ENCODE results near the gene MAT1A. TPM values are rescaled to one million over a fixed set of nuclear protein-coding genes. Genes with fewer than 3 reads are reported as not detected.
"Not testable (repeated sequence)": the region's sequence is repeated elsewhere in the genome, so short reads cannot be mapped to it uniquely, and the experiment has no call there.

The MAT1A gene
- total and polyA plus RNA-seq, 3 donors from 2014 or later = 5.6 to 8.3 (median 8.3) TPM

DNA sequence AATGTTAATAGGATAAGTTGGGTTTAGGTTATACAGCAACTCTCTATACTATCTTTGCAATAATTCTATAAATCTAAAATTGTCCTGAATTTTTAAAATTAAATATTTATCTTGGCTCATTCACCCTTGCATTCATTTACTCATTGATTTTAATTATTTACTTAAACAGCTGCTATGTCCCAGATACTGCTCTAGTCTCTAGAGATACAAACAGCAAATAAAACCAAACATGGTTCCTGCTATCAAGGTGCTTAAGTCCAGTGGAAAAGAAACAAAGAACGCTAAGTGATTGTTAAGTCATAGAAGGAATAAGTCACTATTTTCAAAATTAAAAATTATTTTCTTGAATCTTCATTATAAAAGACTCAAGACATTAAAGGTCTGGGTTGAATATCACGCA is 29.9 kb upstream of the MAT1A start:
- no peaks in the 10 kb centered on the region for H3K27me3 ChIP-seq
- 88 to 97% methylated on average over 2 of the region's 2 CpGs for WGBS, 2 donors
- no peak overlapping the region for H3K4me3 ChIP-seq
- no peaks in the 10 kb centered on the region for H3K9me3 ChIP-seq
- no peaks in the 10 kb centered on the region for H3K36me3 ChIP-seq (ENCODE audit: low read depth, missing control alignments)
- TF ChIP-seq, protein P1, sequence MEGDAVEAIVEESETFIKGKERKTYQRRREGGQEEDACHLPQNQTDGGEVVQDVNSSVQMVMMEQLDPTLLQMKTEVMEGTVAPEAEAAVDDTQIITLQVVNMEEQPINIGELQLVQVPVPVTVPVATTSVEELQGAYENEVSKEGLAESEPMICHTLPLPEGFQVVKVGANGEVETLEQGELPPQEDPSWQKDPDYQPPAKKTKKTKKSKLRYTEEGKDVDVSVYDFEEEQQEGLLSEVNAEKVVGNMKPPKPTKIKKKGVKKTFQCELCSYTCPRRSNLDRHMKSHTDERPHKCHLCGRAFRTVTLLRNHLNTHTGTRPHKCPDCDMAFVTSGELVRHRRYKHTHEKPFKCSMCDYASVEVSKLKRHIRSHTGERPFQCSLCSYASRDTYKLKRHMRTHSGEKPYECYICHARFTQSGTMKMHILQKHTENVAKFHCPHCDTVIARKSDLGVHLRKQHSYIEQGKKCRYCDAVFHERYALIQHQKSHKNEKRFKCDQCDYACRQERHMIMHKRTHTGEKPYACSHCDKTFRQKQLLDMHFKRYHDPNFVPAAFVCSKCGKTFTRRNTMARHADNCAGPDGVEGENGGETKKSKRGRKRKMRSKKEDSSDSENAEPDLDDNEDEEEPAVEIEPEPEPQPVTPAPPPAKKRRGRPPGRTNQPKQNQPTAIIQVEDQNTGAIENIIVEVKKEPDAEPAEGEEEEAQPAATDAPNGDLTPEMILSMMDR (IDR thresholded peaks at IDR 0.05) = no peak
- no peak for TF ChIP-seq POLR2A (IDR thresholded peaks at IDR 0.05)
- intact Hi-C loops (cut with DNase I; ENCODE audit: low total_unique reads) = no loop called here
- no peaks in the 10 kb centered on the region for H3K4me1 ChIP-seq
- H3K27ac ChIP-seq = no peak overlapping the region
- DNase-seq = no peak

- no peaks in the 10 kb centered on the region for H3K9me3 ChIP-seq
- H3K27me3 ChIP-seq = no peaks in the 10 kb centered on the region
- intact Hi-C loops (cut with DNase I; ENCODE audit: low total_unique reads) = no loop called here
- no peak overlapping the region for H3K27ac ChIP-seq
- DNase-seq = no peak
- H3K4me1 ChIP-seq = no peaks in the 10 kb centered on the region
- no peaks in the 10 kb centered on the region for H3K36me3 ChIP-seq (ENCODE audit: low read depth, missing control alignments)
- H3K4me3 ChIP-seq = no peak overlapping the region
- no peak for TF ChIP-seq POLR2A (IDR thresholded peaks at IDR 0.05)
- TF ChIP-seq, protein P1 (IDR thresholded peaks at IDR 0.05) = no peak
These were observed 29.3 kb upstream of the MAT1A start for GRCh38 chr10:80318742-80319141.

- H3K4me1 ChIP-seq = no peaks in the 10 kb centered on the region
- H3K4me3 ChIP-seq = peak overlapping the region in 1 of 2 donors; percentile 39
- intact Hi-C loops (cut with DNase I; ENCODE audit: low total_unique reads) = no loop called here
- no peaks in the 10 kb centered on the region for H3K27me3 ChIP-seq
- no peak overlapping the region for H3K27ac ChIP-seq
- WGBS, 2 donors = 80 to 100% methylated on average over 4 to 14 of the region's 21 CpGs
- no peaks in the 10 kb centered on the region for H3K36me3 ChIP-seq (ENCODE audit: low read depth, missing control alignments)
- no peak for DNase-seq
- TF ChIP-seq, protein P1 (IDR thresholded peaks at IDR 0.05) = no peak
- no peaks in the 10 kb centered on the region for H3K9me3 ChIP-seq
These were observed 25.9 kb upstream of the MAT1A start for GRCh38 chr10:80315391-80315790.

DNA sequence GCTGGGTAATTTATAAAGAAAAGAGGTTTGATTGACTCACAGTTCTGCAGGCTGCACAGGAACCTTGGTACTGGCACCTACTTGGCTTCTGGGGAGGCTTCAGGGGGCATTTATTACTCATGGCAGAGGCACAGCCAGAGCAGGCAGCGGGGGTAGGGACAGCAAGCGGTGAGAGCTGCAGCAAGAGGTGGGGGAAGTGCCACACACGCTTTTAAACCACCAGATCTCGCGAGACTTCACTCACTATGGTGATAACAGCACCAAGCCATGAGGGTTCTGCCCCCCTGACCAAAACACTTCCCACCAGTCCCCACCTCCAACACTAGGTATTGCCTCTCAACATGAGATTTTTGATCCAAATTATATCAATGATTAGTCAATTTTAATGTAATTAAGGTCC is 24.1 kb upstream of the MAT1A start:
- intact Hi-C loops (cut with DNase I; ENCODE audit: low total_unique reads) = no loop called here
- H3K9me3 ChIP-seq = no peaks in the 10 kb centered on the region
- no peak overlapping the region for H3K4me3 ChIP-seq
- H3K27ac ChIP-seq = no peak overlapping the region
- no peak for TF ChIP-seq POLR2A (IDR thresholded peaks at IDR 0.05)
- TF ChIP-seq, protein P1 (IDR thresholded peaks at IDR 0.05) = no peak
- no peaks in the 10 kb centered on the region for H3K4me1 ChIP-seq
- 71 to 82% methylated on average over 5 of the region's 5 CpGs for WGBS, 2 donors
- no peaks in the 10 kb centered on the region for H3K27me3 ChIP-seq
- DNase-seq = peak; percentile 30
- no peaks in the 10 kb centered on the region for H3K36me3 ChIP-seq (ENCODE audit: low read depth, missing control alignments)

DNA sequence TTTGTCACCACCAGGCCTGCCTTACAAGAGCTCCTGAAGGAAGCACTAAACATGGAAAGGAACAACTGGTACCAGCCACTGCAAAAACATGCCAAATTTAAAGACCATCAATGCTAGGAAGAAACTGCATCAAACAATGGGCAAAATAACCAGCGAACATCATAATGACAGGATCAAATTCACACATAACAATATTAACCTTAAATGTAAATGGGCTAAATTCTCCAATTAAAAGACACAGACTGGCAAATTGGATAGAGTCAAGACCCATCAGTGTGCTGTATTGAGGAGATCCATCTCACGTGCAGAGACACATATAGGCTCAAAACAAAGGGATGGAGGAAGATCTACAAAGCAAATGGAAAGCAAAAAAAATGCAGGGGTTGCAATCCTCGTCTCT is 16.5 kb upstream of the MAT1A start:
- H3K36me3 ChIP-seq (ENCODE audit: low read depth, missing control alignments); H3K27me3 ChIP-seq; intact Hi-C loops (cut with DNase I; ENCODE audit: low total_unique reads); DNase-seq; H3K4me3 ChIP-seq; H3K4me1 ChIP-seq; H3K27ac ChIP-seq; H3K9me3 ChIP-seq: not testable (repeated sequence)
- WGBS, 2 donors = 88 to 92% methylated on average over 3 of the region's 3 CpGs

Data from testis (tissue), 3 donors.